CD4-positive, CD25-positive, alpha-beta regulatory T cell (primary cell): ENCODE data around the gene OR10G3. TPM values are rescaled to one million over a fixed set of nuclear protein-coding genes. Genes with fewer than 3 reads are reported as not detected.

ENCODE experiments used
- ATAC-seq, 2 donors: fragments of 150-1000 bp; cut with Tn5 transposase; one replicate each; pipeline ENCODE4 v1.10.0; 2021; ENCODE audit warnings: low read depth in 2 of 2, moderate number of reproducible peaks in 2 of 2, moderate library complexity in 1 of 2
- DNase-seq, 3 donors: peaks; one replicate each; pipeline versions ENCODE4 v3.0.0 to v3.0.0-alpha.2; 2012 to 2022; ENCODE audit warnings: mixed read lengths in 1 of 3
- H3K27ac ChIP-seq: one replicate; pipeline ENCODE4 v1.7.0; 2013; ENCODE audit warnings: mild to moderate bottlenecking, low read length; ENCODE audit not compliant: insufficient read depth, poor library complexity, severe bottlenecking
- H3K27me3 ChIP-seq: one replicate; pipeline ENCODE4 v1.7.0; 2013; ENCODE audit warnings: low read length; ENCODE audit not compliant: control insufficient read depth, insufficient read depth
- H3K36me3 ChIP-seq: one replicate; pipeline ENCODE4 v1.7.0; 2013; ENCODE audit warnings: mild to moderate bottlenecking, low read length, moderate library complexity; ENCODE audit not compliant: control insufficient read depth, insufficient read depth
- H3K4me1 ChIP-seq: 2 replicates; pipeline ENCODE4 v1.7.0; 2013; ENCODE audit warnings: mild to moderate bottlenecking, low read length; ENCODE audit not compliant: insufficient read depth, control insufficient read depth, poor library complexity, severe bottlenecking
- H3K4me3 ChIP-seq: one replicate; pipeline ENCODE4 v1.7.0; 2013; ENCODE audit warnings: low read depth, mild to moderate bottlenecking, low read length, moderate library complexity
- H3K9me3 ChIP-seq, 2 experiments: 1 replicate in 1 of 2; 2 replicates in 1 of 2; pipeline ENCODE4 v1.7.0; 2013; ENCODE audit warnings: low read length in 2 of 2, mild to moderate bottlenecking in 1 of 2, moderate library complexity in 1 of 2; ENCODE audit not compliant: control insufficient read depth in 2 of 2
- H3K27ac Mint-ChIP-seq, 3 donors: one replicate each; pipeline ENCODE4 v1.8.0; 2020 to 2022; ENCODE audit warnings: mild to moderate bottlenecking in 3 of 3, mixed read lengths in 3 of 3, moderate library complexity in 2 of 3
- H3K27me3 Mint-ChIP-seq: one replicate; pipeline ENCODE4 v1.8.0; 2022; ENCODE audit warnings: mild to moderate bottlenecking, mixed read lengths
- H3K36me3 Mint-ChIP-seq: one replicate; pipeline ENCODE4 v1.8.0; 2020; ENCODE audit warnings: mixed read lengths
- H3K4me1 Mint-ChIP-seq, 4 donors: one replicate each; pipeline ENCODE4 v1.8.0; 2020 to 2022; ENCODE audit warnings: mixed read lengths in 4 of 4, mild to moderate bottlenecking in 1 of 4
- H3K4me3 Mint-ChIP-seq, 4 donors: one replicate each; pipeline ENCODE4 v1.8.0; 2020 to 2022; ENCODE audit warnings: mild to moderate bottlenecking in 4 of 4, mixed read lengths in 4 of 4, moderate library complexity in 3 of 4
- H3K9me3 Mint-ChIP-seq, 7 donors: one replicate each; pipeline ENCODE4 v1.8.0; 2020 to 2022; ENCODE audit warnings: mixed read lengths in 7 of 7, mild to moderate bottlenecking in 3 of 7, moderate library complexity in 2 of 7
- polyA plus RNA-seq, 4 donors: library from polyadenylated mRNA; unstranded; fragments of 300-500 nt; fragmentation: Illumina TruSeq; gene quantifications; one replicate each; pipeline ENCODE4 v1.2.3, GENCODE V29; 2021
- total RNA-seq: library from RNA; stranded (reverse); gene quantifications from one replicate; pipeline ENCODE4 v1.2.3, GENCODE V29; 2022

OR10G3 gene
- total and polyA plus RNA-seq, 5 donors from 2014 or later: not detected

- no peak overlapping the region for H3K27ac ChIP-seq
- no peaks in the 10 kb centered on the region for H3K36me3 ChIP-seq
- Mint-ChIP-seq H3K9me3 (peaks cover 0 to 6% (median 0%) of the 10 kb centered on the region in 7 donors), H3K27ac (no peak overlapping the region), H3K4me1 (peaks cover 0 to 10% (median 4%) of the 10 kb centered on the region in 4 donors), H3K36me3 (no peaks in the 10 kb centered on the region), H3K27me3 (peaks cover 54% of the 10 kb centered on the region), H3K4me3 (no peak overlapping the region)
- DNase-seq (no peak), ATAC-seq (no peak)
- H3K4me3 ChIP-seq: no peak overlapping the region
- H3K9me3 ChIP-seq: no peaks in the 10 kb centered on the region
- H3K4me1 ChIP-seq: no peaks in the 10 kb centered on the region
- peaks cover 47% of the 10 kb centered on the region for H3K27me3 ChIP-seq
These were observed 45.3 kb downstream of the OR10G3 start for GRCh38 chr14:21534576-21534975.

- no peaks in the 10 kb centered on the region for H3K36me3 Mint-ChIP-seq
- no peak overlapping the region for H3K4me3 ChIP-seq
- H3K27ac Mint-ChIP-seq: peak overlapping the region in 1 of 3 donors; percentile 84
- peaks cover 52% of the 10 kb centered on the region for H3K27me3 Mint-ChIP-seq
- H3K4me1 Mint-ChIP-seq: peaks cover 0 to 10% (median 7%) of the 10 kb centered on the region in 4 donors
- peaks cover 40% of the 10 kb centered on the region for H3K27me3 ChIP-seq
- DNase-seq: no peak
- H3K27ac ChIP-seq: no peak overlapping the region
- no peaks in the 10 kb centered on the region for H3K9me3 ChIP-seq
- no peak for ATAC-seq
- peak overlapping the region in 1 of 4 donors; percentile 29 for H3K4me3 Mint-ChIP-seq
- H3K4me1 ChIP-seq: no peaks in the 10 kb centered on the region
- peaks cover 0 to 6% (median 0%) of the 10 kb centered on the region in 7 donors for H3K9me3 Mint-ChIP-seq
- H3K36me3 ChIP-seq: no peaks in the 10 kb centered on the region
These were observed 46.6 kb downstream of the OR10G3 start for GRCh38 chr14:21533294-21533693.

- peaks cover 11% of the 10 kb centered on the region for H3K4me1 ChIP-seq
- Mint-ChIP-seq H3K9me3 (no peaks in the 10 kb centered on the region), H3K27ac (no peak overlapping the region), H3K4me3 (no peak overlapping the region), H3K27me3 (peaks cover 20% of the 10 kb centered on the region), H3K36me3 (no peaks in the 10 kb centered on the region), H3K4me1 (peaks cover 0 to 15% (median 6%) of the 10 kb centered on the region in 4 donors)
- no peaks in the 10 kb centered on the region for H3K9me3 ChIP-seq
- H3K4me3 ChIP-seq: no peak overlapping the region
- DNase-seq (no peak), ATAC-seq (no peak)
- H3K27ac ChIP-seq: no peak overlapping the region
- H3K27me3 ChIP-seq: peaks cover 16% of the 10 kb centered on the region
- H3K36me3 ChIP-seq: no peaks in the 10 kb centered on the region
These were observed 50.4 kb downstream of the OR10G3 start for GRCh38 chr14:21529515-21529914.

GRCh38 chr14:21528381-21529348 lies 51.2 kb downstream of the OR10G3 start:
- peak overlapping the region in 1 of 4 donors; percentile 40 for H3K4me3 Mint-ChIP-seq
- no peaks in the 10 kb centered on the region for H3K9me3 Mint-ChIP-seq
- Histone ChIP-seq H3K36me3 (no peaks in the 10 kb centered on the region), H3K4me1 (peaks cover 11% of the 10 kb centered on the region), H3K9me3 (no peaks in the 10 kb centered on the region), H3K4me3 (no peak overlapping the region), H3K27me3 (peaks cover 7% of the 10 kb centered on the region), H3K27ac (no peak overlapping the region)
- H3K27ac Mint-ChIP-seq: peak overlapping the region in 1 of 3 donors; percentile 53
- H3K27me3 Mint-ChIP-seq: peaks cover 16% of the 10 kb centered on the region
- H3K36me3 Mint-ChIP-seq: no peaks in the 10 kb centered on the region
- ATAC-seq (no peak), DNase-seq (no peak)
- H3K4me1 Mint-ChIP-seq: peaks cover 0 to 15% (median 6%) of the 10 kb centered on the region in 4 donors

GRCh38 chr14:21527318-21527679 lies 52.6 kb downstream of the OR10G3 start:
- peaks cover 0 to 22% (median 6%) of the 10 kb centered on the region in 4 donors for H3K4me1 Mint-ChIP-seq
- peak overlapping the region in 2 of 3 donors; percentile 32 to 42 for H3K27ac Mint-ChIP-seq
- no peaks in the 10 kb centered on the region for H3K9me3 ChIP-seq
- no peaks in the 10 kb centered on the region for H3K9me3 Mint-ChIP-seq
- ATAC-seq (no peak), DNase-seq (no peak)
- no peaks in the 10 kb centered on the region for H3K27me3 ChIP-seq
- H3K4me3 ChIP-seq: no peak overlapping the region
- no peaks in the 10 kb centered on the region for H3K36me3 Mint-ChIP-seq
- no peak overlapping the region for H3K27ac ChIP-seq
- H3K27me3 Mint-ChIP-seq: peaks cover 18% of the 10 kb centered on the region
- no peaks in the 10 kb centered on the region for H3K36me3 ChIP-seq
- peaks cover 11% of the 10 kb centered on the region for H3K4me1 ChIP-seq
- peak overlapping the region; percentile 78 to 91 (median 90) for H3K4me3 Mint-ChIP-seq

GRCh38 chr14:21526672-21527317 lies 53.1 kb downstream of the OR10G3 start:
- H3K27ac Mint-ChIP-seq: peak overlapping the region in 2 of 3 donors; percentile 32 to 42
- no peaks in the 10 kb centered on the region for H3K27me3 ChIP-seq
- no peaks in the 10 kb centered on the region for H3K9me3 ChIP-seq
- ATAC-seq (no peak), DNase-seq (no peak)
- H3K4me1 ChIP-seq: peaks cover 11% of the 10 kb centered on the region
- no peak overlapping the region for H3K27ac ChIP-seq
- H3K4me3 ChIP-seq: peak overlapping the region; percentile 53
- H3K9me3 Mint-ChIP-seq: no peaks in the 10 kb centered on the region
- H3K36me3 ChIP-seq: no peaks in the 10 kb centered on the region
- peaks cover 0 to 22% (median 6%) of the 10 kb centered on the region in 4 donors for H3K4me1 Mint-ChIP-seq
- peaks cover 23% of the 10 kb centered on the region for H3K27me3 Mint-ChIP-seq
- no peaks in the 10 kb centered on the region for H3K36me3 Mint-ChIP-seq
- H3K4me3 Mint-ChIP-seq: peak overlapping the region; percentile 78 to 91 (median 90)

- ATAC-seq: peak; percentile 60 to 61
- H3K4me3 Mint-ChIP-seq: peak within 1 kb of the TSS; percentile 88 to 91 (median 90)
- H3K27ac ChIP-seq: no peak within 1 kb of the TSS
These were observed 53.8 kb downstream of the OR10G3 start, which contains the start of gene SALL2 for GRCh38 chr14:21525962-21526671. TSS of gene SALL2 (minus strand) at chr14:21526346. CDS start at chr14:21526127, 219 bp downstream.

More at GRCh38 chr14:21525962-21526671, 53.8 kb downstream of the OR10G3 start, which contains the start of gene SALL2:
- H3K27me3 ChIP-seq: no peaks in the 10 kb centered on the region
- peak; percentile 32 to 63 (median 58) for DNase-seq
- peaks cover 24% of the 10 kb centered on the region for H3K27me3 Mint-ChIP-seq
- H3K9me3 Mint-ChIP-seq: no peaks in the 10 kb centered on the region
- peaks cover 0 to 22% (median 6%) of the 10 kb centered on the region in 4 donors for H3K4me1 Mint-ChIP-seq
- peak within 1 kb of the TSS; percentile 32 to 95 (median 61) for H3K27ac Mint-ChIP-seq
- H3K4me1 ChIP-seq: peaks cover 11% of the 10 kb centered on the region
- H3K36me3 Mint-ChIP-seq: no peaks in the 10 kb centered on the region
- H3K9me3 ChIP-seq: no peaks in the 10 kb centered on the region
- no peaks in the 10 kb centered on the region for H3K36me3 ChIP-seq
- peak within 1 kb of the TSS; percentile 53 for H3K4me3 ChIP-seq
